GM12801 (cell line): Measurements from ENCODE around the gene NFU1.

ENCODE experiments used
- TF ChIP-seq, protein P1 (sequence below): IDR thresholded peaks from one replicate; pipeline ENCODE4 v1.5.1; 2011; ENCODE audit warnings: control low read depth; ENCODE audit not compliant: insufficient read length; ENCODE audit errors: extremely low read depth

The NFU1 gene

DNA sequence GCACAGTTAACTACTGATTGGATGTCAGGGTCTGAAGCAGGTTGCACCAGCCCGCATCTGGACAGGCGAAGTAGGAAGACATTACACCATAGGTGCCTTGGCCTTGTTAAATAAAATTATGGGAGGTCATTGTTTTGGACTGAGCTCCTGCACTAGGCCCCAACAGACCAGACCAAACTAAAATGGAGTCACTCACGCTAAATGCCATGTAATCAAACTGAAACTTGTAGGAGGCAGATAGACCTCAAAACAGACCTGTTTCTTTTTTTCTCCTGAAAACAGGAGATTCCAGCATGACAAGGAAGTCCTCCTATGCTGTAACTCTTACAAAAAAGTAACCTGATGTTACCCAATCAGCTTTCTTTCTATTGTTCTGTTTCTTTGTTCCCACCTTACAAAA lies 15.5 kb upstream of the NFU1 start:
- TF ChIP-seq, protein P1, sequence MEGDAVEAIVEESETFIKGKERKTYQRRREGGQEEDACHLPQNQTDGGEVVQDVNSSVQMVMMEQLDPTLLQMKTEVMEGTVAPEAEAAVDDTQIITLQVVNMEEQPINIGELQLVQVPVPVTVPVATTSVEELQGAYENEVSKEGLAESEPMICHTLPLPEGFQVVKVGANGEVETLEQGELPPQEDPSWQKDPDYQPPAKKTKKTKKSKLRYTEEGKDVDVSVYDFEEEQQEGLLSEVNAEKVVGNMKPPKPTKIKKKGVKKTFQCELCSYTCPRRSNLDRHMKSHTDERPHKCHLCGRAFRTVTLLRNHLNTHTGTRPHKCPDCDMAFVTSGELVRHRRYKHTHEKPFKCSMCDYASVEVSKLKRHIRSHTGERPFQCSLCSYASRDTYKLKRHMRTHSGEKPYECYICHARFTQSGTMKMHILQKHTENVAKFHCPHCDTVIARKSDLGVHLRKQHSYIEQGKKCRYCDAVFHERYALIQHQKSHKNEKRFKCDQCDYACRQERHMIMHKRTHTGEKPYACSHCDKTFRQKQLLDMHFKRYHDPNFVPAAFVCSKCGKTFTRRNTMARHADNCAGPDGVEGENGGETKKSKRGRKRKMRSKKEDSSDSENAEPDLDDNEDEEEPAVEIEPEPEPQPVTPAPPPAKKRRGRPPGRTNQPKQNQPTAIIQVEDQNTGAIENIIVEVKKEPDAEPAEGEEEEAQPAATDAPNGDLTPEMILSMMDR = no peak

- TF ChIP-seq, protein P1 = no peak
Observed at GRCh38 chr2:69450735-69451416, 13.6 kb upstream of the NFU1 start.

DNA sequence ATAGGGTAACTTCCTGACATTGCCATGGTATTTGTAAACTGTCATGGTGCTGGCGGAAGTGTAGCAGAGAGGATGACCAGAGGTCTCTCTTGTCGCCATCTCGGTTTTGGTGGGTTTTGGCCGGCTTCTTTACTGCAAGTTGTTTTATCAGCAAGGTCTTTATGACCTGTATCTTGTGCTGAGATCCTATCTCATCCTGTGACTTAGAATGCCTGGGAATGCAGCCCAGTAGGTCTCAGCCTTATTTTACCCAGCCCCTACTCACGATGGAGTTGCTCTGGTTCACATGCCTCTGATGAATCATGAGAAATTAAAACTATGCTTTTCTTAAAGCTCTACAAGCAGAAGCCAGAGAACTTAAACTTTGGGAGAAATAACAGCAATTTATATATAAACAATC lies 12.7 kb upstream of the NFU1 start:
- TF ChIP-seq, protein P1 = no peak

DNA sequence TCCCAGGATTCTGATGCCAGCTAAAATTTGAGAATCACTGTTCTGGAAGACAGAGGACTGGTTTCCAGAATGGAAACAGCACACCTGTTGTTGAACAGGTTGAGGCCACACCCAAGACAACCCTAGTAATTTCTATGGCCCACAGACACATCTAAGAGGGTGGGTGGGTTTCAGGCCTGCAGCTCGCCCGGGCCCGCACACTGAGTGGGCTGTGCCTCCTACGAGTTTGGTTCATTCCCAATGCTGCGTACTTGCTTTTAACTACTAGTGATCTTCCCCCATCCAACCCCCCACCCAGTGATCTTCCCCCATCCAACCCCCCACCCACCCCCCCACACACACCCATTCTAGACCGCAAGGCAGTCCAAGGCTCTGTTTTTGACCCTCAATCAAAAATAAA lies 1.3 kb upstream of the NFU1 start:
- TF ChIP-seq, protein P1 = no peak

- TF ChIP-seq, protein P1 = no peak
Observed at GRCh38 chr2:69437751-69438154, 518 bp upstream of the NFU1 start.

DNA sequence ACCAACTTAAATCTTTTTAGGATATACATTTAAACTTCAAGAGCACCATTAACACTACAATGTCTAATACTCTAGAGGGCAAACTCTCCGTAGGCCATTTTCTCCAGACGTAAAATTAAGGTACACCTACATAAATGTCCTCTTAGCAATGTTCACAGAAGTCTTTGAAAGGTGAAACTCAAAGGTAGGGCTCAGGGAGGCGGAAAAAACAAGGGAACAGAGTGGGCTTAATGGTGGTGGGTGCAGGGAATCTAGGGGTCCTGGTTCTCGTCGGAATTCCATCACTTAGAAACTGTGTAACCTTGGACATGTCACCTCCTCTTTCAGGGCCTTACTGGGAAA lies 668 bp downstream of the NFU1 start:
- TF ChIP-seq, protein P1 = no peak

DNA sequence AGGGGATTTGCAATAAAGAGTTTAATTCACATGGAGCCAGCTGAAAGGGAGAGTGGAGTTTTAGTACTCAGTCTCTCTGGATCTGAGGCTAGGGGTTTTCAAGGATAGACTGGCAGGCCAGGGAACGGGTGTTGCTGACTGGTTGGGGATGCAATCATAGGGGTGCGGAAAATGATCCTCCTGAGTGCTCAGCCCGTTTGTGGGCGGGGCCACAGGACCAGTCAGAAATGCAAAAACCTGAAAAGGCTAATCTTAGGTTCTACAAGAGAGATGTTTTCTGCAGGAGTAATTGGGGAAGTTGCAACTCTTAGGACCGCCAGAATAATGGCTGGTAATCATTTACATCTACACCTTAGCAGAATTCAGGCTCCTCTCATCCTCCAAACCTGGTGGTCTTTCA lies 2.5 kb downstream of the NFU1 start:
- TF ChIP-seq, protein P1 = no peak
